A549 (cell line): ENCODE measurements around the gene SH3RF2.

ENCODE experiments used
- POLR2A ChIP-seq: IDR thresholded peaks from 2 replicates; pipeline ENCODE4 v1.6.1; 2012; ENCODE audit warnings: mild to moderate bottlenecking, low read length
- RCOR1 ChIP-seq: fragments of 150-350 bp; IDR thresholded peaks from 2 replicates; pipeline ENCODE4 v1.6.1; 2014; ENCODE audit warnings: antibody characterized with exemption, low read length, low read depth

DNA sequence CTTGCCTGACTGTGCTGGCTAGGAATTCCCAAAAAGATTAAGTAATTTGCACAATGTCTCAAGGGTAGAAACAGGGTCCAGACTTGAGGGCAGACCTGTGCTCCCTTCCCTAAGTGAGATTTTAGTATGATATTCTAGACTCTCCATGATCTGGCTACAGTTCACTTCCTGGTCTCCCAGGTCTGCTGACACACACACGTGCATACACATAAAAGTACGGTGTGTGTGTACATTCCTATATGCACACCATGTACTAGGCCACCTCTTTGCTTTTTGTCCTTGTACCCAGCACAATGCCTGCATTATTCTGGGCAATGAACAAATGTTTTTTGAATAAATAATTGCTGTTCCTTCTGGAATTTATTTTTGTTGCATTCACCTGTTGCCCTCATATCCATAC lies 83.7 kb downstream of the SH3RF2 start:
- TF ChIP-seq POLR2A (no peak), RCOR1 (no peak)
